GM19238 (cell line): ENCODE measurements around the gene CD320.
A peak's percentile ranks its signal among the peaks of the same experiment; 100 is the strongest.

Source experiments
- DNase-seq: peaks from one replicate; pipeline ENCODE4 v3.0.0; 2011; ENCODE audit warnings: low spot score; ENCODE audit not compliant: insufficient read length

The CD320 gene

GRCh38 chr19:8255426-8256125 is 52.6 kb downstream of the CD320 start:
- DNase-seq = no peak

GRCh38 chr19:8254286-8255001 is 53.7 kb downstream of the CD320 start:
- DNase-seq = no peak

DNA sequence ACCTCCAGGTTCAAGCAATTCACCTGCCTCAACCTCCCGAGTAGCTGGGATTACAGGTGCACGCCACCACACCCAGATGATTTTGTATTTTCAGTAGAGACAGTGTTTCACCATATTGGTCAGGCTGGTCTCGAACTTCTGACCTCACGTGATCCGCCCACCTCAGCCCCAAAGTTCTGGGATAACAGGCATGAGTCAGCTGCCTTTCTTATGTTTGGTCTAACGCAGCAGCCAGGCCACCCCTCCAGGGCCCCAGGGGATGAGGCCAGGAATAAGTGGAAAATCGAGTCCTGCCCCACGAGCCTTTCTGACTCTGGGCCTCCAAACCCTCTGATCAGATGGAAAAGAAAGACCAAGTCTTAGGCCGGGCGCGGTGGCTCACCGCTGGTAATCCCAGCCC is 54.5 kb downstream of the CD320 start:
- DNase-seq = no peak

DNA sequence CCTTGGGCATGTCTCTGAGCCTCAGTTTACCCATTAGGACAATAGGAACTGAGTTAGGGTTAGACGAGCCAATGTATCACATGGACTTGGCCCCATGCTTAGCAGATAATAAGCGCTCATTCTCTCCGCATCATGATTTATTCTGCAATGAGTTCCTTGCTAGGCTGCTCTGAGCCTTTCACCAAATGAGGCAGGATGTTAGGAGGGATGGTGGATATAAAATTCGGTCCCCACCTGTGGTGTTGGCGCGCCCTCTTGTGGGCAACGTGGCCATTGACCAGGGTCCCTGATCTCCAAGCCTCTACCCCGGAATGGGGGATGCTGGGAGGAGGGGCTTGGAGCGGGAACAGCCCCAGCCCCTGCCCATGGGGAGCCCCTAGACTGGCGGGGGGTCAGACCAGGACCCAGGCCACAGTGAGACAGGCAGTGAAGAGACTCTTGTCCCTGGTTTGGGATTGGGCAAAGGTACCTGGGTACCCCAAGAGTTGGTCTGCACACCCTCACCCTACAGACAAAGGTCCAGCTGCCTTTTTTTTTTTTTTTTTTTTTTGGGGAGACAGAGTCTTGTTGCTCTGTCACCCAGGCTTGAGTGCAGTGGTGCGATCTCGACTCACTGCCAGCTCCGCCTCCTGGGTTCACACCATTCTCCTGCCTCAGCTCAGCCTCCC is 55.1 kb downstream of the CD320 start:
- peak; percentile 81 for DNase-seq
